Measurements from ENCODE around the gene CDC14B. TPM values are rescaled to one million over a fixed set of nuclear protein-coding genes. Genes with fewer than 3 reads are reported as not detected.

The CDC14B gene
- total RNA-seq, 6 experiments from 2014 or later: 13.7 to 38.0 (median 25.7) TPM

DNA sequence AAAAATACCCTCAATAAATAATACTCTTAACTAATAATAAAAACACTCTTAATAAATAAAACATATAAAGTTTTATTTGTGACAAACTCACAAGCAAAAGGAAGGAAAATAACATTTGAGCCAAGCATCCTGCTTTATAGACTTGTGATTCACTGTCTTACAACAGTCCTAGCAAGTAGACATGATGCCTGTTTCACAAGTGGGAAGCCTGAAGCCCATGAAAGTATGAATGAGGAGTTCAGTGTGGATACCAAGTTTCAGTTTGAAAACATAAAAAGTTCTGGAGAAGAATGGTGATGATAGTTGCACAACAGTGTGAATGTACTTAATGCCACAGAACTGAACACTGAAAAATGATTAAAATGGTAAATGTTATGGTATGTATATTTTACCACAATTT lies 158.8 kb downstream of the CDC14B start:
- H3K9me3 ChIP-seq: no peaks in the 10 kb centered on the region
- intact Hi-C loops (cut with DNase I): no loop called here
- no peak overlapping the region for H3K4me3 ChIP-seq
- H3K27ac ChIP-seq: no peak overlapping the region
- no peaks in the 10 kb centered on the region for H3K36me3 ChIP-seq
- no peak for DNase-seq
- TF ChIP-seq, protein P1, sequence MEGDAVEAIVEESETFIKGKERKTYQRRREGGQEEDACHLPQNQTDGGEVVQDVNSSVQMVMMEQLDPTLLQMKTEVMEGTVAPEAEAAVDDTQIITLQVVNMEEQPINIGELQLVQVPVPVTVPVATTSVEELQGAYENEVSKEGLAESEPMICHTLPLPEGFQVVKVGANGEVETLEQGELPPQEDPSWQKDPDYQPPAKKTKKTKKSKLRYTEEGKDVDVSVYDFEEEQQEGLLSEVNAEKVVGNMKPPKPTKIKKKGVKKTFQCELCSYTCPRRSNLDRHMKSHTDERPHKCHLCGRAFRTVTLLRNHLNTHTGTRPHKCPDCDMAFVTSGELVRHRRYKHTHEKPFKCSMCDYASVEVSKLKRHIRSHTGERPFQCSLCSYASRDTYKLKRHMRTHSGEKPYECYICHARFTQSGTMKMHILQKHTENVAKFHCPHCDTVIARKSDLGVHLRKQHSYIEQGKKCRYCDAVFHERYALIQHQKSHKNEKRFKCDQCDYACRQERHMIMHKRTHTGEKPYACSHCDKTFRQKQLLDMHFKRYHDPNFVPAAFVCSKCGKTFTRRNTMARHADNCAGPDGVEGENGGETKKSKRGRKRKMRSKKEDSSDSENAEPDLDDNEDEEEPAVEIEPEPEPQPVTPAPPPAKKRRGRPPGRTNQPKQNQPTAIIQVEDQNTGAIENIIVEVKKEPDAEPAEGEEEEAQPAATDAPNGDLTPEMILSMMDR (IDR thresholded peaks at IDR 0.05): no peak
- no peak for TF ChIP-seq POLR2A (IDR thresholded peaks at IDR 0.05)
- H3K27me3 ChIP-seq: no peaks in the 10 kb centered on the region
- no peaks in the 10 kb centered on the region for H3K4me1 ChIP-seq
- ATAC-seq: no peak

DNA sequence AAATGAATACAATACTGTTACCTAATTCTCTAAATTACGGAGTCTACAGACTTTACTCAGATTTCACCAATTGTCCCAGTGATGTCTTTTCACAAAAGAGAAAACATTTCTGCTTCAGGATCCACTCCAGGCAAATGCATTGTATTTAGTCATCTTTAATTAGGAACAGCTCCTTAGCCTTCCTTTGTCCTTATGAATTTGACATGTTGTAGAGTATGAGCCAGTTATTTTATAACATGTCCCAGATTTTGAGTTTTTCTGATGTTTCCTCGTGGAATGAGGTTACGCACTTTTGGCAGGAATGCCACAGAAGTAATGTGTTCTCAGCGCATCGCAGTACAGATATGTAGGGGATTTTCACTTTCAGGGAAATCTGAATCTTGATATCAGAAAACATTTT lies 159.2 kb downstream of the CDC14B start:
- no peaks in the 10 kb centered on the region for H3K9me3 ChIP-seq
- intact Hi-C loops (cut with DNase I): no loop called here
- H3K36me3 ChIP-seq: no peaks in the 10 kb centered on the region
- DNase-seq (no peak), ATAC-seq (no peak)
- H3K4me1 ChIP-seq: no peaks in the 10 kb centered on the region
- H3K27me3 ChIP-seq: no peaks in the 10 kb centered on the region
- TF ChIP-seq, protein P1 (IDR thresholded peaks at IDR 0.05): no peak
- no peak for TF ChIP-seq POLR2A (IDR thresholded peaks at IDR 0.05)
- no peak overlapping the region for H3K4me3 ChIP-seq
- 87% methylated on average over 5 of the region's 5 CpGs for WGBS (ENCODE audit: insufficient coverage, low coverage, low lambda C conversion rate, missing lambda C conversion rate)
- no peak overlapping the region for H3K27ac ChIP-seq

DNA sequence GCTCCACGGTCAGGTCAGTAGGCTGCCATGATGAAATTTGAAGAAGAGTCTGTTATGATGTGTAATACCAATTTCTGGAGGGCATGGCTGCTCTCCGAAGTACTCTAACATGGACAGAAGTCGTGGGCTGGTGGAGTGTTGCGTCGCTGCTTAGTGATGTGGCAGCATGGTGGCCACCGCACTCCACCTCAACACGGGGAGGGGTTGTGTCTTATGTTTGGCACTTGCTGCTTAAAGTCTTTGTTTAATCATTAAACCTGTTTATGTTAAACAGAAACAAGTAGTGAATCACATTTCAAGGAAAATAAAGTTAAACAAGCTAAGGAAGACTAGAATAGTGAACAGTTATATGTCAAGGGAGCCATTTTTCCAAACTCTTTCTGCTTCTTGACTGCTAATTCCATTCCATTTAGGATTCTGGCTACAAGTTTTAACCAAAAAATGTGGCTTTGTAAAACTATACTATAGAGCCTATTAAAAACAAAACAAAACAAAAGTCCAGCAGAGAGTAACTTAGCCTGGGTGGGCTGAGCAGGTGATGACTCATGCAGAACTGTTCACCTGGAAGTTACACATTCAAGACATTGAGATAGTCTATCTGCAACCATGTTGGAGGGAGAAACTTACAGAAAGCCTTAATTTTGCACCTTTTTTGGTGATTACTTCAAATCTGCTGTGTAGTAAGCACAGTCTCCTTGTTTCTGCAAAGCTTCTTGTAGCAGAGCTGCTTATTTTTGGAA lies 160.2 kb downstream of the CDC14B start:
- ATAC-seq: no peak
- WGBS (ENCODE audit: insufficient coverage, low coverage, low lambda C conversion rate, missing lambda C conversion rate): 100% methylated on average over 3 of the region's 7 CpGs

DNA sequence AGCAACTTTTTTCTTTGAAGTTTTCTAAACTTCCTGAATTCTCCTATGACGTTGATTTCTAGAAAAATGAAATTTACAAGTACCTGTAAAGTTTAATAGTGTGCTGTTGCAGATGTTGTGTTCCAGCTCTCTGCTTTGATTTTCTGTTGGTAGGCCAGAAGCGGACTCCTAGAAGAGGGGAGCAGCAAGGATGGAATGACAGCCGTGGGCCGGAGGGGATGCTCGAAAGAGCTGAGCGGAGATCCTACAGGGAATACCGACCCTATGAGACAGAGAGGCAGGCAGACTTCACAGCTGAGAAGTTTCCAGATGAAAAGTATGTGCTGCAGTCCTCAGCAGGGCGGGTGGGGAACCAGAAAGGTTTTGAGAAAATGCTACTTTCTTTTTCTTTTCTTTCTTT lies 161.4 kb downstream of the CDC14B start:
- 93% methylated on average over 7 of the region's 8 CpGs for whole genome bisulfite sequencing (ENCODE audit: insufficient coverage, low coverage, low lambda C conversion rate, missing lambda C conversion rate)
- TF ChIP-seq, protein P1 (IDR thresholded peaks at IDR 0.05): no peak
- no peak for TF ChIP-seq POLR2A (IDR thresholded peaks at IDR 0.05)
- ATAC-seq: no peak
- H3K4me3 ChIP-seq: no peak overlapping the region
- H3K36me3 ChIP-seq: no peaks in the 10 kb centered on the region
- H3K4me1 ChIP-seq: no peaks in the 10 kb centered on the region
- DNase-seq: no peak
- no peaks in the 10 kb centered on the region for H3K9me3 ChIP-seq
- intact Hi-C loops (cut with DNase I): no loop called here
- H3K27ac ChIP-seq: no peak overlapping the region
- H3K27me3 ChIP-seq: no peaks in the 10 kb centered on the region

More for the DNA sequence above, 160.2 kb downstream of the CDC14B start:
- no peak for TF ChIP-seq POLR2A (IDR thresholded peaks at IDR 0.05)
- TF ChIP-seq, protein P1 (IDR thresholded peaks at IDR 0.05): no peak
- no peaks in the 10 kb centered on the region for H3K27me3 ChIP-seq
- H3K9me3 ChIP-seq: no peaks in the 10 kb centered on the region
- H3K27ac ChIP-seq: no peak overlapping the region
- no peaks in the 10 kb centered on the region for H3K36me3 ChIP-seq
- no peak overlapping the region for H3K4me3 ChIP-seq
- no peaks in the 10 kb centered on the region for H3K4me1 ChIP-seq
- intact Hi-C loops (cut with DNase I): no loop called here
- DNase-seq: no peak
